HEK293T (cell line): Measurements from ENCODE around the gene NKAP.
A peak's percentile ranks its signal among the peaks of the same experiment; 100 is the strongest.
"Not testable (repeated sequence)": the region's sequence is repeated elsewhere in the genome, so short reads cannot be mapped to it uniquely, and the experiment has no call there.

Source experiments
- CTCF ChIA-PET: fragments of 350-600 bp; formaldehyde crosslinking; extraction: SDS; loops from one replicate; lab custom pipeline; 2021; ENCODE audit warnings: antibody characterized with exemption, inconsistent platforms; lab: Yijun Ruan, JAX
- POLR2A ChIA-PET: fragments of 350-600 bp; formaldehyde crosslinking; extraction: SDS; loops from one replicate; lab custom pipeline; 2020; ENCODE audit warnings: antibody characterized with exemption, inconsistent platforms; lab: Yijun Ruan, JAX
- DNase-seq: peaks from one replicate; pipeline ENCODE4 v3.0.0; 2012; ENCODE audit warnings: mixed read lengths; ENCODE audit errors: extremely low spot score
- ARNT ChIP-seq: fragments of 450-650 bp; IDR thresholded peaks from 2 replicates; pipeline ENCODE4 v1.6.1; 2017; ENCODE audit warnings: mild to moderate bottlenecking
- BHLHE40 ChIP-seq: fragments of 450-650 bp; IDR thresholded peaks from 2 replicates; pipeline ENCODE4 v1.6.1; 2016; ENCODE audit warnings: mild to moderate bottlenecking, moderate library complexity, borderline replicate concordance
- CTBP1 ChIP-seq: fragments of 450-650 bp; IDR thresholded peaks from 2 replicates; pipeline ENCODE4 v1.6.1; 2016; ENCODE audit warnings: borderline replicate concordance
- ELF4 ChIP-seq: fragments of 450-650 bp; IDR thresholded peaks from 2 replicates; pipeline ENCODE4 v1.6.1; 2017; ENCODE audit warnings: antibody characterized with exemption
- FOXA1 ChIP-seq: fragments of 450-650 bp; IDR thresholded peaks from 2 replicates; pipeline ENCODE4 v1.6.1; 2016; ENCODE audit warnings: mild to moderate bottlenecking
- FOXK2 ChIP-seq: fragments of 450-650 bp; IDR thresholded peaks from 2 replicates; pipeline ENCODE4 v1.6.1; 2016; ENCODE audit warnings: mild to moderate bottlenecking
- FOXM1 ChIP-seq: fragments of 450-650 bp; IDR thresholded peaks from 2 replicates; pipeline ENCODE4 v1.6.1; 2017; ENCODE audit warnings: mild to moderate bottlenecking, borderline replicate concordance
- HDGF ChIP-seq: fragments of 450-650 bp; IDR thresholded peaks from 2 replicates; pipeline ENCODE4 v1.6.1; 2017; ENCODE audit warnings: antibody characterized with exemption, borderline replicate concordance
- L3MBTL2 ChIP-seq: fragments of 450-650 bp; conservative IDR thresholded peaks from 2 replicates; pipeline ENCODE4 v1.6.1; 2016; ENCODE audit warnings: mild to moderate bottlenecking
- LEF1 ChIP-seq: fragments of 450-650 bp; IDR thresholded peaks from 2 replicates; pipeline ENCODE4 v1.6.1; 2017; ENCODE audit warnings: mild to moderate bottlenecking, borderline replicate concordance
- NFRKB ChIP-seq: fragments of 450-650 bp; IDR thresholded peaks from 2 replicates; pipeline ENCODE4 v1.6.1; 2016; ENCODE audit warnings: mild to moderate bottlenecking, moderate library complexity
- SP1 ChIP-seq: fragments of 450-650 bp; IDR thresholded peaks from 2 replicates; pipeline ENCODE4 v1.6.1; 2017
- SUZ12 ChIP-seq: fragments of 450-650 bp; IDR thresholded peaks from 2 replicates; pipeline ENCODE4 v1.6.1; 2016; ENCODE audit warnings: mild to moderate bottlenecking
- TARDBP ChIP-seq: fragments of 450-650 bp; IDR thresholded peaks from 2 replicates; pipeline ENCODE4 v1.6.1; 2016
- ZNF384 ChIP-seq: fragments of 450-650 bp; IDR thresholded peaks from 2 replicates; pipeline ENCODE4 v1.6.1; 2016
- TF ChIP-seq, protein P1 (sequence below): fragments of 450-650 bp; IDR thresholded peaks from 2 replicates; pipeline ENCODE4 v1.6.1; 2016

NKAP gene

DNA sequence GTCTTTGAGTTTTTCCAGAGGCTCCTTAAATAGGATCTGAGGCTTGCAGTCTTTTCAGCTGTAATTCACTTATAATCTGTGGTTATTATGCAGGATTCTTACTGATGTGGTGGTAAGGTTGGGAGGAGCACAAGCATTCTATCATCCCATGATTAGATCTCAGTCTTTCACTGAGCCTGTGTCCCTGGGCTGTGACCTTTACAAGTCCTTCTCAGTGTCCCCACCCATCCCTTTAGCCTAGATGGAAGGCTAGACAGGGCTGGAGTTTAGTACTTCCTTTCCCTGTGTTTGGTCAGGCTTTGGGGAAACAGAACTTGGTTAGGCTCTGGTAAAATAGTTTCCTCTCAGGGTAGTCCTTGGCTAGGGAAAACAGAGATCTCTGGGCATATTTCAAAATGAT lies 17.1 kb upstream of the NKAP start:
- TF ChIP-seq CTBP1: no peak
- no peak for TF ChIP-seq BHLHE40
- no peak for TF ChIP-seq FOXA1
- no peak for TF ChIP-seq ARNT
- no peak for TF ChIP-seq HDGF
- TF ChIP-seq ZNF384: no peak
- TF ChIP-seq FOXK2: no peak
- TF ChIP-seq, protein P1, sequence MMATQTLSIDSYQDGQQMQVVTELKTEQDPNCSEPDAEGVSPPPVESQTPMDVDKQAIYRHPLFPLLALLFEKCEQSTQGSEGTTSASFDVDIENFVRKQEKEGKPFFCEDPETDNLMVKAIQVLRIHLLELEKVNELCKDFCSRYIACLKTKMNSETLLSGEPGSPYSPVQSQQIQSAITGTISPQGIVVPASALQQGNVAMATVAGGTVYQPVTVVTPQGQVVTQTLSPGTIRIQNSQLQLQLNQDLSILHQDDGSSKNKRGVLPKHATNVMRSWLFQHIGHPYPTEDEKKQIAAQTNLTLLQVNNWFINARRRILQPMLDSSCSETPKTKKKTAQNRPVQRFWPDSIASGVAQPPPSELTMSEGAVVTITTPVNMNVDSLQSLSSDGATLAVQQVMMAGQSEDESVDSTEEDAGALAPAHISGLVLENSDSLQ: no peak
- TF ChIP-seq L3MBTL2: no peak
- ChIA-PET POLR2A (no interaction called here), CTCF (no interaction called here)
- no peak for DNase-seq

DNA sequence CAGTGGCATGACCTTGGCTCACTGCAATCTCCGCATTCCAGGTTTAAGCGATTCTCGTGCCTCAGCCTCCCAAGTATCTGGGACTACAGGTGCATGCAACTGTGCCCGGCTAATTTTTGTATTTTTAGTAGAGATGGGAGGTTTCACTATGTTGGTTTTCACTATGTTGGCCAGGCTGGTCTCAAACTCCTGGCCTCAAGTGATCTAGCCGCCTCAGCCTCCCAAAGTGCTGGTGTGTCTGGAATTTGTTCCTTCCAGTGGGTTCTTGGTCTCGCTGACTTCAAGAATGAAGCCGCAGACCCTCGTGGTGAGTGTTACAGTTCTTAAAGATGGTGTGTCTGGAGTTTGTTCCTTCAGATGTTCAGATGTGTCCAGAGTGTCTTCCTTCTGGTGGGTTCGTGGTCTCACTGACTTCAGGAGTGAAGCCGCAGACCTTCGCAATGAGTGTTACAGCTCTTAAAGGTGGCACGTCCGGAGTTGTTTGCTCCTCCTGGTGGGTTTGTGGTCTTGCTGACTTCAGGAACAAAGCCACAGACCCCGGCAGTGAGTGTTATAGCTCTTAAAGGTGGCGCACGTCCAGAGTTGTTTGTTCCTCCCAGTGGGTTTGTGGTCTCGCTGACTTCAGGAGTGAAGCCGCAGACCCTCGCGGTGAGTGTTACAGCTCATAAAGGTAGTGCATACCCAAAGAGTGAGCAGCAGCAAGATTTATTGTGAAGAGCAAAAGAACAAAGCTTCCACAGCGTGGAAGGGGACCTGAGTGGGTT lies 12.4 kb upstream of the NKAP start:
- POLR2A ChIA-PET, DNase-seq, CTCF ChIA-PET: not testable (repeated sequence)

DNA sequence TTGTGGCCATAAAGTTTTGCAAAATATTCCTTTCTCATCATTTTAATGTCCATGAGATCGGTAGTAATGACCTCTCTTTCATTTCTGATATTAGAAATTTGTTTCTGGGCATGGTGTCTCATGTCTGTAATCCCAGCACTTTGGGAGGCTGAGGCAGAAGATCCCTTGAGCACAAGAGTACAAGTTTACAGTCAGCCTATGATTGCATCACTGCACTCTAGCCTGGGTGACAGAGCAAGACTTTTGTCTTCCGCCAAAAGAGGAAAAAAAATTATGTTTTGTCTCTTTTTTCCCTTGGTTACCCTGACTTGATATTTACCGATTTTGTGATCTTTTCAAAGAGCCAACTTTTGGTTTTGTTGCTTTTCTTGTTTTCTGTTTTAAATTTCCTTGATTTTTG lies 10.8 kb upstream of the NKAP start:
- ChIA-PET POLR2A (no interaction called here), CTCF (no interaction called here)
- no peak for DNase-seq

DNA sequence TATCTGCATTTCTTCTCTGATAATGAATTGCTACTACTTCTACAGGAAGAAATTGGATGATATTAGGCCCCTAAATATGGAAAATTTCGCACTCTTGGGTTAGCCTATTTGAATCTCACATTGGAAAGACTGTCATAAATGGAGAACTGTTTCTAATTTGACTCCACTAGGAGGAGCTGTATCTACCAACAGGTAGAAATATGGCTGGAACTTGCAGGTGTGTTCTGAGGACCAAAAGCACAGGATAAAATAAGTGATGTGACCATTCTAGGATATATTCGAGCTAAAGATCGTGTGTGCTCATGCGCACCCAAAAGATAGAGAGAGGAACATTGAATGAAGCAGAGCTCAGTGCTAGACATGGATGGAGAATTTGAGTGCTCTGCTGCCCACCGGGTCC lies 4.8 kb upstream of the NKAP start:
- CTCF ChIA-PET: interaction anchor here (0.5 kb wide), 1 partner anchor 16 kb away, joined by 3 read pairs; no protein-coding TSS in a partner anchor
- DNase-seq: no peak
- TF ChIP-seq TARDBP (no peak), HDGF (no peak), FOXM1 (no peak), FOXA1 (no peak), SP1 (no peak), SUZ12 (no peak), LEF1 (no peak), NFRKB (no peak), L3MBTL2 (no peak), ELF4 (no peak), ARNT (no peak)
- POLR2A ChIA-PET: no interaction called here

More for the DNA sequence above, 10.8 kb upstream of the NKAP start:
- TF ChIP-seq SP1 (no peak), SUZ12 (no peak), FOXA1 (no peak)

DNA sequence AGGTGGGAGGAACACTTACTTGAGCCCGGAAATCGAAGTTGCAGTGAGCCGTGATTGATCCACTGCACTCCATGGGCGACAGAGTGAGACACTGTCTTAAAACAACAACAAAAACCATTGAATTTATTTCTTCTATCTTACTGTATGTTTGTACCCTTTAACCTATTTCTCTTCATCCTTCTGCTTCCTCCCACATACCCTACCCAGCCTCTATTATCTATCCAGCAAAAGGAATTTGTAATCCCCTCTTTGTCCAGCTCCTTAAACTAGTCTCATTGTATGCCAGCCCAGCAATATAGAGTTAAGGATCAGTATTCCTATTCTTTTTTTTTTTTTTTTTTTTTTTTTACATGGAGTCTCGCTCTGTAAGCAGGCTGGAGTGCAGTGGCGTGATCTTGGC lies 1.9 kb upstream of the NKAP start:
- ChIA-PET CTCF (no interaction called here), POLR2A (no interaction called here)
- DNase-seq: no peak
- no peak for TF ChIP-seq SUZ12
- no peak for TF ChIP-seq HDGF
- no peak for TF ChIP-seq ZNF384
- TF ChIP-seq, protein P1: no peak
- no peak for TF ChIP-seq ELF4
- TF ChIP-seq SP1: no peak
- no peak for TF ChIP-seq CTBP1
- no peak for TF ChIP-seq FOXK2
- no peak for TF ChIP-seq BHLHE40
- no peak for TF ChIP-seq NFRKB
- TF ChIP-seq TARDBP: no peak
- TF ChIP-seq LEF1: no peak
- TF ChIP-seq FOXM1: no peak
- no peak for TF ChIP-seq ARNT
- no peak for TF ChIP-seq L3MBTL2
- TF ChIP-seq FOXA1: no peak

DNA sequence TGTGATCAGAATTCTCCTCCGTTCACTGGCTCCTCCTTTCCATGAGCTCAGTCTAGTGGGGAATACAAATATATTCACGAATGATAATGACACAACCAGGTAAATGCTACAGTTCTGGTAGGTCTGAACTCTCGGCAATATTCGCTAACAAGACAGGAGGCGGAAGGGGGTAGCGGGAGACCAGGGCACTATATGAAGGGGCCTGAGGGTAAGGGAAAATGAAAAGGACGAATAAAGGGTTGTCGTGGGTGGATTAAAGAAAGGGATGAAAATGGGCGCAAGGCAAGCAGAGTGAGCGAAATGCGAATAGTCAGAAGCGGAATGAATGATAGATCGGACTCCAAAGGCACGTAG lies 743 bp downstream of the NKAP start:
- ChIA-PET CTCF (interaction anchor here (1.0 kb wide), 1 partner anchor 55 kb away, joined by 3 read pairs; no protein-coding TSS in a partner anchor), POLR2A (interaction anchor here (1.0 to 1.6 kb wide), 2 partner anchors 55 to 151 kb away, joined by 3 to 5 read pairs; partner anchors contain the start of gene RPL39)
- TF ChIP-seq LEF1 (no peak), ARNT (no peak), CTBP1 (no peak), HDGF (no peak), FOXA1 (no peak), SUZ12 (no peak), BHLHE40 (no peak), FOXK2 (no peak), L3MBTL2 (no peak), SP1 (no peak), ZNF384 (no peak), TARDBP (no peak), NFRKB (no peak), ELF4 (no peak), FOXM1 (no peak)
- TF ChIP-seq, protein P1: no peak
- DNase-seq: peak; percentile 20
